AG04450 (cell line): ENCODE data around the gene DTD1. TPM values are rescaled to one million over a fixed set of nuclear protein-coding genes. Genes with fewer than 3 reads are reported as not detected.
"Not testable (repeated sequence)": the region's sequence is repeated elsewhere in the genome, so short reads cannot be mapped to it uniquely, and the experiment has no call there.

Source experiments
- CTCF ChIA-PET: fragments of 300-600, 350-600 bp; formaldehyde crosslinking; extraction: SDS; loops from one replicate; lab custom pipeline; 2022; ENCODE audit warnings: antibody characterized with exemption, inconsistent platforms; lab: Charles Lee
- POLR2A ChIA-PET: fragments of 350-600 bp; formaldehyde crosslinking; extraction: SDS; loops from one replicate; lab custom pipeline; 2021; ENCODE audit warnings: antibody characterized with exemption, inconsistent platforms; lab: Yijun Ruan, JAX
- DNase-seq: peaks from one replicate; pipeline ENCODE4 v3.0.0-alpha.2; 2011; ENCODE audit warnings: low read depth, low spot score
- H3K27ac ChIP-seq: one replicate; pipeline ENCODE4 v1.5.1; 2012; ENCODE audit warnings: low read depth, low read length, control low read depth
- H3K27me3 ChIP-seq: one replicate; pipeline ENCODE4 v1.6.0; 2012; ENCODE audit warnings: low read length; ENCODE audit not compliant: control insufficient read depth, insufficient read depth
- H3K4me3 ChIP-seq: 2 replicates; pipeline ENCODE4 v1.5.1; 2011; ENCODE audit warnings: mild to moderate bottlenecking, low read depth, low read length, control low read depth
- H3K9me3 ChIP-seq: 2 replicates; pipeline ENCODE4 v1.5.1; 2012; ENCODE audit warnings: low read length; ENCODE audit not compliant: control insufficient read depth, insufficient read depth
- CTCF ChIP-seq: IDR thresholded peaks from 2 replicates; pipeline ENCODE4 v1.5.1; 2011; ENCODE audit warnings: low read depth, low read length, control low read depth, inconsistent platforms
- polyA plus RNA-seq: library from polyadenylated mRNA; depleted of rRNA; stranded (reverse); fragments of >200 nt; gene quantifications from 2 replicates; pipeline ENCODE4 v1.2.3, GENCODE V29; 2011

Gene DTD1
- polyA plus RNA-seq, 1 experiment = 50.0 TPM

GRCh38 chr20:18754030-18754652 is 166.3 kb downstream of the DTD1 start:
- H3K9me3 ChIP-seq = no peaks in the 10 kb centered on the region
- H3K4me3 ChIP-seq = no peak overlapping the region
- ChIA-PET CTCF (interaction anchor here (0.6 to 1.7 kb wide), 3 partner anchors 8 to 1704 kb away, joined by 3 to 5 read pairs (median 4); no protein-coding TSS in a partner anchor), POLR2A (no interaction called here)
- DNase-seq = no peak
- no peak for TF ChIP-seq CTCF
- H3K27ac ChIP-seq = no peak overlapping the region
- H3K27me3 ChIP-seq = no peaks in the 10 kb centered on the region

DNA sequence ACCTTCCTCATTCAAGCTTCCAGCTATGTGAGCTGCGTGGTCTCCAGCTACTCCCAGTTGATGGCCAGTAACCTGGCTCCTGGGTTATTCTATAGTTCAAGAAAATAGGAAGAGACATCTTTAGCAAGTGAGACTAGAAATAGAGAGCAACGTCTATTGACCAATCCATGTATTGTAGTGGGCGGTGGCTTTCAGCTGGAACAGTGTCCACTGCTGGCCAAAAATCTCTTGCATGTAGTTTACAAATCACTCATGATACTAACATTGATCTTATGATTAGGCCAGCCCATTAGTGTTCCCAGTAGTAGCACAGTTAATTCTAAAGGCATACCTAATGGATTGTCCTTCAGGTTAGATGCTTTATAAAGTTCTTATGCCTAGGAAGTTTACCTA is 166.8 kb downstream of the DTD1 start:
- Histone ChIP-seq H3K4me3 (no peak overlapping the region), H3K9me3 (no peaks in the 10 kb centered on the region), H3K27me3 (no peaks in the 10 kb centered on the region), H3K27ac (no peak overlapping the region)
- no peak for DNase-seq
- TF ChIP-seq CTCF = no peak
- CTCF ChIA-PET = no interaction called here
- POLR2A ChIA-PET = no interaction called here

GRCh38 chr20:18760852-18761251 is 173.0 kb downstream of the DTD1 start:
- H3K27me3 ChIP-seq, H3K27ac ChIP-seq, H3K9me3 ChIP-seq, DNase-seq, H3K4me3 ChIP-seq, POLR2A ChIA-PET: not testable (repeated sequence)
- CTCF ChIA-PET = interaction anchor here (0.6 kb wide), 1 partner anchor 347 kb away, joined by 3 read pairs; no protein-coding TSS in a partner anchor

DNA sequence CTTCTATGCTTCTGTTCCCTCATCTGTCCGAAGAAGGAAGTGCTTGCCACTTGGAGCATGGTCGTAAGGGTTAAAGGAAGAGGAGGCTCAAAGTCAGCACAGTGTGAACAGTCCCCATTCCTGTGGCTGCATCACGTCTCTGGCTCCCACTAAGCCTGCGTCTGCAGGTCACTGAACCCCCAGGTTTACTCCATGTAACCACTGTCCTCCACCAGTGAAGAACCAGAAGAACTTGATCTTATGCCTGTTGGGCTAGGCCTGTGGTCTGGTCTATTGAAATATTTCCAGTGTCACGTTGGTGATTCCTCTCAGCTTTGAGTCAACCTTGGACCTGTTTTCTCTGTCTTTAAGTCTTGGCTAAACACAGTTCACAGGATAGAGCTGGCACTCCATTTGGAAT is 179.8 kb downstream of the DTD1 start:
- H3K27ac ChIP-seq = no peak overlapping the region
- TF ChIP-seq CTCF = no peak
- CTCF ChIA-PET = no interaction called here
- DNase-seq = no peak
- H3K4me3 ChIP-seq = no peak overlapping the region
- H3K9me3 ChIP-seq = no peaks in the 10 kb centered on the region
- H3K27me3 ChIP-seq = no peaks in the 10 kb centered on the region
- POLR2A ChIA-PET = no interaction called here

- no peak for TF ChIP-seq CTCF
- no peak for DNase-seq
- POLR2A ChIA-PET = no interaction called here
- Histone ChIP-seq H3K9me3 (no peaks in the 10 kb centered on the region), H3K27ac (no peak overlapping the region), H3K4me3 (no peak overlapping the region), H3K27me3 (no peaks in the 10 kb centered on the region)
- CTCF ChIA-PET = no interaction called here
These were observed 185.7 kb downstream of the DTD1 start for GRCh38 chr20:18773566-18773965.
